GM19372 (cell line): Measurements from ENCODE around the gene TMOD3.

ENCODE experiments used
- ATAC-seq: cut with Tn5 transposase; IDR thresholded peaks from one replicate; pipeline ENCODE4 v1.9.1; 2021; ENCODE audit warnings: mild to moderate bottlenecking, low read depth, moderate library complexity; ENCODE audit not compliant: unreplicated experiment

TMOD3 gene

GRCh38 chr15:51825698-51826097, 3.8 kb upstream of the TMOD3 start:
- ATAC-seq = no peak

- ATAC-seq = no peak
Measured at GRCh38 chr15:51828621-51829375, 655 bp upstream of the TMOD3 start.

- ATAC-seq = no peak
Measured at GRCh38 chr15:51830276-51830806, 888 bp downstream of the TMOD3 start.

- ATAC-seq = no peak
Measured at GRCh38 chr15:51833772-51834171, 4.3 kb downstream of the TMOD3 start.

DNA sequence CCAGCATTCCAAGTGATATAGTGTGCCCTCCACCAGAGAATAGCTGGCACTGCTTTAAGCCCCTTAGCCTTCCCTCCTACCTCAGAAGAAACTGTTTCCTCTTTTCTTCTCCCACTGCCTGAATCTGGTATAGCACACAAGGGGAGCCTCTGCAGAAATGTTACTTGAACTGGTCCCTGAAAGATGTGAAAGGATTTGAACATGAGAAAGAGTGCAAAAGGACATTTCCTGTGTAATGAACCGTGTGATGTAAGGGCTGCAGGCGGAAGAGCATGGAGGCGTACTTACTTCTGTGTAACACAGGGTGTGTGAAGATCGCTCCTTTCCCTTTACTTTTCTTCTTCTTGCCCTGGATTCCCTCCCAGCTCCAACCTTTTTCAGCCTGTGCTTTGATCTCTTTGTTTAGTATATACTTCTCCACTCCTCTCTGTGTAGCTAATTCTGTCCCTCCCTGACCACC, 8.4 kb downstream of the TMOD3 start:
- peak; percentile 84 for ATAC-seq

- no peak for ATAC-seq
Measured at GRCh38 chr15:51838270-51838669, 8.8 kb downstream of the TMOD3 start.

GRCh38 chr15:51840692-51841091, 11.2 kb downstream of the TMOD3 start:
- ATAC-seq = no peak

- no peak for ATAC-seq
Measured at GRCh38 chr15:51841406-51842040, 12.1 kb downstream of the TMOD3 start.

- no peak for ATAC-seq
Measured at GRCh38 chr15:51842265-51842664, 12.8 kb downstream of the TMOD3 start.

- no peak for ATAC-seq
Measured at GRCh38 chr15:51842852-51843737, 13.6 kb downstream of the TMOD3 start.

GRCh38 chr15:51844747-51845426, 15.4 kb downstream of the TMOD3 start:
- ATAC-seq = no peak

GRCh38 chr15:51846066-51846462, 16.6 kb downstream of the TMOD3 start:
- ATAC-seq = no peak

GRCh38 chr15:51846463-51847230, 17.2 kb downstream of the TMOD3 start:
- no peak for ATAC-seq

GRCh38 chr15:51848811-51849210, 19.4 kb downstream of the TMOD3 start:
- no peak for ATAC-seq

DNA sequence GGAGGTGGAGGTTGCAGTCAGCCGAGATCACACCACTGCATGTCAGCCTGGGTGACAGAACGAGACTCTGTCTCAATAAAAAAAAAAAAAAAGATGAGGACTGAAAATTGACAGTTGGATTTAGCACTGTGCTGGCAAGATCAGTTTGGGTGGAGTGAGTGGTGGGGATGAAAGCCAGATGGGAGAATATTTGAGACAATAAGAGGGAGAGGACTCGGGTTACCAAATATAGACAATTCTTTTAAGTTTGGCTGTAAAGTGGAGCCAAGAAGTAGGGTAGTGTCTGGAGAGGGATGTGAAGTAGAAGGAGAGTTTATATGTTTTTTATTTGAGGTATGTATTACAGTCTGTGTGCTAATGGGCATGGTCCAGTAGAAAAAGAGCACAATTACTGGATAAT, 20.4 kb downstream of the TMOD3 start:
- no peak for ATAC-seq

DNA sequence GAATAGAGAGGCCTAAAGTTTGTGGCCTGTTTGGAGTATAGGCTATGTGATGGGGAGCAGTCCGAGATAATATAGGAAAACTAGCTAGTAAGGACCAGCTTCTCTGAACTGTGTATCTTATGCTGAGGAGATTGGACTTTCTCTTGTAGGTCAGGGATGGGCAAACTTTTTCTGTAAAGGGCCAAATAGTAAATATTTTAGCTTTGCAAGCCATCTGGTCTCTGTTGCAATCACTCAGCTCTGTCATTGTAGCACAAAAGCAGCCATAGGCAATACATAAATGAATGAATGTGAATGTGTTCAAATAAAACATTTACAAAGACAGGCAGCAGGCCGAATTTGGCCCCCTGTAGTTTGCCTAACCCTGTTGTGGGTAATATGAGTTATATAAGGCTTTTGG, 24.5 kb downstream of the TMOD3 start:
- ATAC-seq = no peak

DNA sequence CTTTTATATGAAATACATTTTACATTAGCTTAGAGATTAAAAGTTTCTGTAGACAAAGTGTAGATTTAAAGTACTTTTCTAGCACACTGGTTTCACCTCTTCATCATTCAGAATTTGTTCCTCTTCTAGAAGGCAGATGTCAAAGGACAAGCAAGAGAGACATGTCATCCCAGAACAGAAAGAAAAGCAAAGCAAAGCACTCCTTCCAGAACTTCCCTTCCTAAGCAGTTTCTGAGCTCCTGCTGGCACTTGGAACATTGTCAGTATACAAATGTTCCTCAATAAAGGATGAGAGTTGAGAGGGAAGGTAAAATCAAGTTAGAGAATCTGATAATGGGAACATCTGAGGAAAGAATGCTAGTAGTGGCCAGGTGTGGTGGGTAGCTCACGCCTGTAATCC, 26.2 kb downstream of the TMOD3 start:
- no peak for ATAC-seq

GRCh38 chr15:51856714-51857380, 27.4 kb downstream of the TMOD3 start:
- ATAC-seq = no peak
